Measurements from ENCODE around the gene LPO. TPM values are rescaled to one million over a fixed set of nuclear protein-coding genes. Genes with fewer than 3 reads are reported as not detected.

LPO gene
- total RNA-seq, 1 donor from 2014 or later = not detected

- no peak overlapping the region for H3K27ac Mint-ChIP-seq
- intact Hi-C loops (cut with micrococcal nuclease) = no loop called here
- no peak overlapping the region for H3K4me3 Mint-ChIP-seq
- peaks cover 4% of the 10 kb centered on the region for H3K4me1 Mint-ChIP-seq
- no peaks in the 10 kb centered on the region for H3K9me3 Mint-ChIP-seq
- DNase-seq = no peak
- H3K36me3 Mint-ChIP-seq (ENCODE audit: low read depth) = peaks cover 21% of the 10 kb centered on the region
- H3K27me3 Mint-ChIP-seq = no peaks in the 10 kb centered on the region
Measured at GRCh38 chr17:58210922-58211321, 27.5 kb upstream of the LPO start.

GRCh38 chr17:58215685-58216084 is 22.7 kb upstream of the LPO start:
- Mint-ChIP-seq H3K27ac (no peak overlapping the region), H3K9me3 (no peaks in the 10 kb centered on the region), H3K4me1 (peaks cover 24% of the 10 kb centered on the region), H3K4me3 (no peak overlapping the region), H3K36me3 (ENCODE audit: low read depth) (peaks cover 9% of the 10 kb centered on the region), H3K27me3 (no peaks in the 10 kb centered on the region)
- no peak for DNase-seq
- intact Hi-C loops (cut with micrococcal nuclease) = loop anchor here (5.0 kb wide), 1 partner anchor 137 kb away; the partner anchor contains the start of gene SUPT4H1

GRCh38 chr17:58217766-58218165 is 20.6 kb upstream of the LPO start:
- H3K4me3 Mint-ChIP-seq = peak overlapping the region; percentile 40
- H3K9me3 Mint-ChIP-seq = no peaks in the 10 kb centered on the region
- H3K27ac Mint-ChIP-seq = peak overlapping the region; percentile 36
- DNase-seq = no peak
- peaks cover 8% of the 10 kb centered on the region for H3K27me3 Mint-ChIP-seq
- intact Hi-C loops (cut with micrococcal nuclease) = loop anchor here (5.0 kb wide), 1 partner anchor 135 kb away; the partner anchor contains the start of gene SUPT4H1
- H3K4me1 Mint-ChIP-seq = peaks cover 20% of the 10 kb centered on the region
- peaks cover 4% of the 10 kb centered on the region for H3K36me3 Mint-ChIP-seq (ENCODE audit: low read depth)

GRCh38 chr17:58219007-58219788 is 19.2 kb upstream of the LPO start, which contains the start of gene MKS1:
MKS1 (minus strand) TSS chr17:58219255; CDS start chr17:58219230, 25 bp downstream.
- peak; percentile 99 for DNase-seq
- no peaks in the 10 kb centered on the region for H3K9me3 Mint-ChIP-seq
- peaks cover 22% of the 10 kb centered on the region for H3K4me1 Mint-ChIP-seq
- H3K27me3 Mint-ChIP-seq = peaks cover 13% of the 10 kb centered on the region
- intact Hi-C loops (cut with micrococcal nuclease) = loop anchor here (5.0 kb wide), 1 partner anchor 133 kb away; the partner anchor contains the start of gene SUPT4H1
- H3K4me3 Mint-ChIP-seq = peak within 1 kb of the TSS; percentile 90
- H3K27ac Mint-ChIP-seq = peak within 1 kb of the TSS; percentile 94
- no peaks in the 10 kb centered on the region for H3K36me3 Mint-ChIP-seq (ENCODE audit: low read depth)

- peak overlapping the region; percentile 90 for H3K4me3 Mint-ChIP-seq
- H3K9me3 Mint-ChIP-seq = no peaks in the 10 kb centered on the region
Measured at GRCh38 chr17:58219789-58220183, 18.6 kb upstream of the LPO start.

GRCh38 chr17:58224315-58224714 is 14.1 kb upstream of the LPO start:
- Mint-ChIP-seq H3K9me3 (no peaks in the 10 kb centered on the region), H3K27ac (no peak overlapping the region), H3K4me3 (no peak overlapping the region), H3K4me1 (peaks cover 12% of the 10 kb centered on the region), H3K27me3 (peaks cover 37% of the 10 kb centered on the region), H3K36me3 (ENCODE audit: low read depth) (no peaks in the 10 kb centered on the region)
- DNase-seq = no peak
- intact Hi-C loops (cut with micrococcal nuclease) = no loop called here

More at GRCh38 chr17:58219789-58220183, 18.6 kb upstream of the LPO start:
- H3K27me3 Mint-ChIP-seq = peaks cover 17% of the 10 kb centered on the region
- peak overlapping the region; percentile 94 for H3K27ac Mint-ChIP-seq
- H3K36me3 Mint-ChIP-seq (ENCODE audit: low read depth) = no peaks in the 10 kb centered on the region
- H3K4me1 Mint-ChIP-seq = peaks cover 26% of the 10 kb centered on the region
- no peak for DNase-seq
- intact Hi-C loops (cut with micrococcal nuclease) = loop anchor here (5.0 kb wide), 1 partner anchor 133 kb away; the partner anchor contains the start of gene SUPT4H1

- H3K36me3 Mint-ChIP-seq (ENCODE audit: low read depth) = no peaks in the 10 kb centered on the region
- peaks cover 10% of the 10 kb centered on the region for H3K4me1 Mint-ChIP-seq
- H3K27me3 Mint-ChIP-seq = peaks cover 47% of the 10 kb centered on the region
- H3K27ac Mint-ChIP-seq = no peak overlapping the region
- H3K4me3 Mint-ChIP-seq = no peak overlapping the region
- no peaks in the 10 kb centered on the region for H3K9me3 Mint-ChIP-seq
- DNase-seq = no peak
- intact Hi-C loops (cut with micrococcal nuclease) = no loop called here
Measured at GRCh38 chr17:58227733-58228132, 10.7 kb upstream of the LPO start.

GRCh38 chr17:58228679-58229078 is 9.7 kb upstream of the LPO start:
- no peak for DNase-seq
- H3K4me1 Mint-ChIP-seq = peaks cover 13% of the 10 kb centered on the region
- no peaks in the 10 kb centered on the region for H3K9me3 Mint-ChIP-seq
- H3K27ac Mint-ChIP-seq = no peak overlapping the region
- H3K36me3 Mint-ChIP-seq (ENCODE audit: low read depth) = no peaks in the 10 kb centered on the region
- no peak overlapping the region for H3K4me3 Mint-ChIP-seq
- peaks cover 46% of the 10 kb centered on the region for H3K27me3 Mint-ChIP-seq
- intact Hi-C loops (cut with micrococcal nuclease) = no loop called here

- Mint-ChIP-seq H3K27me3 (peaks cover 45% of the 10 kb centered on the region), H3K27ac (no peak overlapping the region), H3K9me3 (no peaks in the 10 kb centered on the region), H3K4me1 (peaks cover 10% of the 10 kb centered on the region), H3K4me3 (no peak overlapping the region), H3K36me3 (ENCODE audit: low read depth) (no peaks in the 10 kb centered on the region)
- DNase-seq = no peak
- intact Hi-C loops (cut with micrococcal nuclease) = no loop called here
Measured at GRCh38 chr17:58229384-58229783, 9.0 kb upstream of the LPO start.

- H3K9me3 Mint-ChIP-seq = no peaks in the 10 kb centered on the region
- H3K36me3 Mint-ChIP-seq (ENCODE audit: low read depth) = no peaks in the 10 kb centered on the region
- intact Hi-C loops (cut with micrococcal nuclease) = no loop called here
- no peak overlapping the region for H3K27ac Mint-ChIP-seq
- DNase-seq = no peak
- H3K4me1 Mint-ChIP-seq = peaks cover 7% of the 10 kb centered on the region
- peaks cover 46% of the 10 kb centered on the region for H3K27me3 Mint-ChIP-seq
- H3K4me3 Mint-ChIP-seq = no peak overlapping the region
Measured at GRCh38 chr17:58229881-58230280, 8.5 kb upstream of the LPO start.

GRCh38 chr17:58231641-58232040 is 6.7 kb upstream of the LPO start:
- H3K27me3 Mint-ChIP-seq = peaks cover 55% of the 10 kb centered on the region
- intact Hi-C loops (cut with micrococcal nuclease) = no loop called here
- H3K9me3 Mint-ChIP-seq = no peaks in the 10 kb centered on the region

GRCh38 chr17:58232707-58233156 is 5.7 kb upstream of the LPO start:
- Mint-ChIP-seq H3K9me3 (no peaks in the 10 kb centered on the region), H3K27ac (no peak overlapping the region), H3K27me3 (peaks cover 56% of the 10 kb centered on the region), H3K4me3 (no peak overlapping the region), H3K36me3 (ENCODE audit: low read depth) (no peaks in the 10 kb centered on the region), H3K4me1 (peaks cover 7% of the 10 kb centered on the region)
- intact Hi-C loops (cut with micrococcal nuclease) = no loop called here
- DNase-seq = no peak

More at GRCh38 chr17:58231641-58232040, 6.7 kb upstream of the LPO start:
- H3K27ac Mint-ChIP-seq = peak overlapping the region; percentile 27
- no peaks in the 10 kb centered on the region for H3K36me3 Mint-ChIP-seq (ENCODE audit: low read depth)
- H3K4me1 Mint-ChIP-seq = peaks cover 7% of the 10 kb centered on the region
- H3K4me3 Mint-ChIP-seq = no peak overlapping the region
- no peak for DNase-seq

GRCh38 chr17:58233543-58233942 is 4.8 kb upstream of the LPO start:
- H3K4me3 Mint-ChIP-seq = no peak overlapping the region
- H3K36me3 Mint-ChIP-seq (ENCODE audit: low read depth) = no peaks in the 10 kb centered on the region
- H3K9me3 Mint-ChIP-seq = no peaks in the 10 kb centered on the region
- H3K27ac Mint-ChIP-seq = no peak overlapping the region
- no peak for DNase-seq
- peaks cover 7% of the 10 kb centered on the region for H3K4me1 Mint-ChIP-seq
- H3K27me3 Mint-ChIP-seq = peaks cover 52% of the 10 kb centered on the region
- intact Hi-C loops (cut with micrococcal nuclease) = no loop called here

- H3K4me3 Mint-ChIP-seq = no peak overlapping the region
- intact Hi-C loops (cut with micrococcal nuclease) = no loop called here
- H3K4me1 Mint-ChIP-seq = peaks cover 7% of the 10 kb centered on the region
- H3K36me3 Mint-ChIP-seq (ENCODE audit: low read depth) = no peaks in the 10 kb centered on the region
- no peaks in the 10 kb centered on the region for H3K9me3 Mint-ChIP-seq
- no peak overlapping the region for H3K27ac Mint-ChIP-seq
- no peak for DNase-seq
- H3K27me3 Mint-ChIP-seq = peaks cover 54% of the 10 kb centered on the region
Measured at GRCh38 chr17:58234512-58234911, 3.9 kb upstream of the LPO start.
